GM21360 (cell line): ENCODE data around the gene LANCL2.

Experiments
- ATAC-seq: cut with Tn5 transposase; IDR thresholded peaks from one replicate; pipeline ENCODE4 v1.9.1; 2021; ENCODE audit warnings: mild to moderate bottlenecking, moderate library complexity; ENCODE audit not compliant: unreplicated experiment

LANCL2 gene

DNA sequence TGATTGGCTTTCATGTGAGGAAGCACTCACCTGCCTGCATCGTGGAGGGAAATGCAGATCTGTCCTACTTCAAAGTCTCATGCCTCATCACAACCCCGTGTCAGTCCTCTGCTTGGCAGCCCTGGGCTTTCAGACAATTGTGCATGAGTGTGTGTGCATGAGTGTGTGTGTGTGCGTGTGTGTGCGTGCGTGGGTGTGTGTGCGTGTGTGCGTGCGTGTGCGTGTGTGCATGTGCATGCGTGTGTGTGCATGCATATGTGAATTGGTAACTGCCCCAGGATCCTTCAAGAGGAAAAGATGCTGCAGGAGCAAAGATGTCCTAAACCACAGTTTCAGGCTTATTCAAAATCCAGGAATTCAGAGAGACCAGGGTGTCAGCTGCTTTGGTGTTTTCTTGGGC lies 71.3 kb downstream of the LANCL2 start:
- ATAC-seq = no peak

DNA sequence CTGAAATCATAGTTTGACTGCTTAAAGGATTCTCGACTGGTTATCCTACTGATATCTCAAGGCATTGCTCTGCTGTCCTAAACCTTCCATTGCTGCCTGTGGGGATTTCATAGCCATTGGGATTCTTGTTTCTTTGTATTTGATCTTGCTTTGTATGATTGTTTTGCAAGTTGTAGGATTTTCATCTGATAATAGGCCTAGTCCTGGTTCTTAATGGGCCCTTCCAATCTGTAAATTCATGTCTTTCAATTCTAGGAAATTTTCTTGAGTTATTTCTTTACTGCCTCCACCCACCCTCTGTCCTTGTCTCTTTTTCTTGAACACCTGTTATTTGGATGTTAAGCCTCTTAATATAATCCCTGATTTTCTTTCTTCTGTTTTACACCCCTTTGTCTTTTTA lies 72.2 kb downstream of the LANCL2 start:
- ATAC-seq = no peak

DNA sequence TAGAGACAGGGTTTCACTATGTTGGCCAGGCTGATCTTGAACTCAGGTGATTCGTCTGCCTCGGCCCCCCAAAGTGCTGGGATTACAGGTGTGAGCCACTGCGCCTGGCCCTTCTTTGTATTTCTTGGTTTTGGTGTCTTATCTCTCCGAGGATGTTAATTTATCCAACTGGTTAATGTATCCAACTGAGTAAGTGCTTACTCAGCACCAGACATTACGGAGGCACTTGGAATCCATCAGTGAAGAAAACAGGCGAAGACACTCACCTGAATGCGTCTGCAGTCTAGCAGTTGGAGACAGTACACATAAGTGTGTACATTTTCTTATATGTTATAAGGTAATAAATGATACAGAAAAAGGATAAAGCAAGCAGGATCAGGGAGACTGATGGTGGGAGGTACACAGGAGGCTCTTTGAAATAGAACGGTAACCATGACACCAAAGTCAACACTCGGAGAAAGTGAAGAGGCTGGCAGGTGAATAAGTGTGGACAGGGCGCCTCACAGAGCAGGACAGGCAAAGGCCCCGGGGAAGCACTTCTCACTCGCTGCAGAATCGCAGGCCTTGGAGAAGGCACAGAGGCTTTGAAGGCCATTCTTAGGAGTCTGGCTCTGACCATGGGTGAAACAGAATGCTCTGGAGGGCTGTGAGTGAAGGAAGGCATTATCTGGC lies 73.1 kb downstream of the LANCL2 start:
- no peak for ATAC-seq

DNA sequence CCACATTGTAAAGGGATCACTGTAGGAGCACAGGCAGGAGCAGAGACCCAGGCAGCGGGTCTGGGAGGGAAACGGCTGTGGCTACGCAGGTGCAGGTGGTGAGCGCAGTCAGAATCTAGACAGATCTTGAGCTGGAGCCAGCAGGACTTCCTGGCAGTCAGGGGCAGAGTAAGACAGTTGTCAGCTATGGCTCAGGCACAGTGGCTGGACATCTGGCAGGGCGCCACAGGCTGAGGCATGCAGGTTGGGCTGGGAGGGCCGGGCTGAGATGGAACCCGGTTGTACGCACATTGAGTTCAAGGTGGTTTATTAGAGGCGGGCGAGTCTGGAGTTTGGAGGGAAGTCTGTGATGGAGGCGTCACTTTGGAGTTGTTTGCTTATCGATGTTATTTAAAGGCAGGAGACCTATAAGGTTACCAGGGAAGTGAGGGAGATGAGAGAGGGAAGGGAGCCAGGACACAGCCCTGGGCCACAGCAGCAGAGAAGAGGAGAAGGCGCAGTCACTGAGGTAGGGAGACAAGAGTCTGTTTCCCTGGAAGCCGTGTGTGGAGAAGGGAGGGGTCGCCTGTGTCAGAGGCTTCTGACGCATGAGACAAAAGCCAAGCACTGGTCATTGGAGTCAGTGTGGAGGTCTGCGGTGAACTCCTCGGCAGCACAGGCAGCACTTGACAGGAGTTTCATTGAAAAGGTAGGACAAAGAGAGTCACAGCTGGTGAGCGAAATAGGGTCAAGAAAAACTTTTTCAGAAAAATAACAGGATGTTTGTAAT lies 73.8 kb downstream of the LANCL2 start:
- ATAC-seq = no peak

- ATAC-seq = no peak
These were observed 74.5 kb downstream of the LANCL2 start for GRCh38 chr7:55439627-55440026.

DNA sequence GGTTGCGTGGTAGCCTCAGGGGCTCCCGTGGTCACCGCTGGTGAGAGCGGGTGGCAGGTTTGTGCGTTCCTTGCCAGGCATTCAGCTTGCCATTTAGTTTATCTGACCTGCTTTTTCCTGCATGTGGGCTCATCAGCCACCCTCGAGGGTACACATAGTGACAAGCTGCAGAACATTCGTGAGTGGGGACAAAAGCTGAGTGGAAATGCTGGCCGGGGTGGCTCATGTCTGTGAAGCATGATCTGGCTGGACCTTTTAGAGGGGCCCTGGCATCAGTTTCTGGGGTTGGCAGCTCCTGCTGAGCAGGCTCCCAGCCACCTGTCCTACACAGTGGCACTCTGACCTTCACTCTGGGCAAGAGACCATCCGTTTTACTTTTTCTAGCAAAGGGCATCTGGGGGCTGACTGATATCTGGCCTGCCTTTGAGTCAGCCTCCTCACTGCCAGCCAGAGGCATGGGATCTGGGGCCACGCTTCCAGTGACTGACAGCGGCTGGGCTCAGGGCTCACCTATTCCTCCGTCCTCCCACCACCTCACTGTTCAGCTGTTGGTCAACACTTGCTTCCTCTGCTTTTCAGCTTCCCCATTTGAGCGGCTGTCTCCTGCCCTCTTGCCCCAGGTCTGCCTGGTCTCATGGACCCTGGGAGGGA lies 75.0 kb downstream of the LANCL2 start:
- no peak for ATAC-seq

DNA sequence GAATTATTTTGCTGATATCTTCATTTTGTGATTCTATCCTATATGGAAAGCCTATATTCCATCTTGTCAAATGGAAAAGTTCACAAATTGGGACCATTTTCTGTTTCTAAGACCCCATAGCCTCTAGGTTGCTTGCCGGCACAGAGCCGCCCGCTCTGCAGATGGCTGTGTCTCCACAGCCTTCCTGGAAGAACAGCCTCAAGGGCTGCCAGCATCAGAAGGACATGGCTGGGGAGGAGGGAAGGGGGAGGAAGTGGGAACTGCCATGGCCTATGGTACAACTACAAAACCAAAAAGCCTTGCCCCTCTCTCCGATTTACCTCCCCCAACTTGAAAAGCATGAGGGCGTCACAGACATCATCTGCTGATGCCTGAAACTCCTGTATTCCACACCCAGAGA lies 75.9 kb downstream of the LANCL2 start:
- no peak for ATAC-seq

DNA sequence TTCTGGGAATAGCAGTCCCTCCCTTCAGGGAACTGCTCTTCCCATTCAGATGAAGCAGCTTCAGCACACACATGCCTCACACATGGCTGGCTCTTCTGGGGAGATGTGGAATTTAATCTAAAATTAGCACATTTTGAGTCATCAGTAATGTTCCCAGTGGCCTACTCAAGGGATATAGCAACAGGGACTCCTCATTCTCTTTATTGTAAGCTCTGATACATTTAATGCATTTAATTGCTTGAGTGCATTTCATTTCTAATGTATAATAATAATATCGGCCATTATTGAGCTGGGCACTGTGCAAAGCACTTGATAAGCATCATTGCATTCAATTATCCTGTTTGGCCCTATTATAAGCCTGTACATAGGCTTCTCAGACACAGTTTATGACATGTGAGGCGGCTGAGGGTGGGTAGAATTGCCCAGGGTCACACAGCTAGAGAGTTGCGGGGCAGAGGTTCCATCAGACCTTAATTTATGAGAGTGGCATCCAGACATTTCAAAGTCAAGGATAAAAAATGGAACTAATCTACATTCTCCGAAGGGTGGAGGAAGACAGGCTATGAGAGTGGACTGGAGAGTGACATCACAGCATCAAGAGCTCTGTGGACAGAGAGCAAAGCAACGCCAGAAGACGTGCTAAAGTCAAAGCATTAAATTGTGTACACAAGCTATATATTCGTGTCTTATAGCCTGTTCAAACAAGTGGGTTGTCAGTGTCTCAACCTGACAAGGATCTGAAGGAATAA lies 76.8 kb downstream of the LANCL2 start:
- ATAC-seq = no peak

DNA sequence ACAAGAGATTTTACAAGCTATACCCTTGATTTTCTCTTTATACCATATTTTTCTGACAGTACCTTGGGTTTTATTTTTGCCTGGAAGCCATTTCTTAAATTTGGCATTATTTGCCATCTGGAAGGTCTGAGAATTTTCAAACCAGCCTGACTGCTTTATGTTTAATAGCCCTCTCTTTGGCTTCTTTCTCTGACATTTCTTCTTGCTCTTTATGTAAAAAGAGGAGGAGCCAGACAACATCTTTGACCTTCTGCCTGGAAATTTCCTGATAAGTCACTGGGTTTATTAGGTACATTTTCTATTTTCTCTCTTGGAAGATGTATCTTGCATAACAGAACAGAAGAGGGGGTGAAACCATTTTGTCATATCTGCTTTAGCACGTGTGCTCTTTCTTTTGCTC lies 79.6 kb downstream of the LANCL2 start:
- ATAC-seq = no peak

GRCh38 chr7:55448526-55448925 lies 83.4 kb downstream of the LANCL2 start:
- no peak for ATAC-seq

GRCh38 chr7:55449205-55449991 lies 84.3 kb downstream of the LANCL2 start:
- ATAC-seq = no peak

GRCh38 chr7:55449992-55450535 lies 84.9 kb downstream of the LANCL2 start:
- no peak for ATAC-seq

- ATAC-seq = no peak
These were observed 87.8 kb downstream of the LANCL2 start for GRCh38 chr7:55452971-55453370.

DNA sequence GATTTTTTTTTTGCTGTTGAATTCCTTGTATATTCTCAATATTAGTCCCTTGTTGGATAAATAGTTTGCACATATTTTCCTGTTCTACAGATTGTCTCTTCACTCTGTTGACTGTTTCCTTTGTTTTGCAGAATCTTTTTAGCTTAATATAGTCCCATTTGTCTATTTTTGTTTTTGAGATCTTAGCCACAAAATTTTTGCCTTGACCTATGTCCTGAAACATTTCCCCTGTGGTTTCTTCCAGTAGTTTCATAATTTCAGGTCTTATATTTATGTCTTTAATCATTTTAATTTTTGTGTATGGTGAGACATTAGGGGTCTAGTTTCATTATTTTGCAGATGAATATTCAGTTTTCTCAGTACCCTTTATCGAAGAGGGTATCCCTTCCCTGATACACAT lies 92.7 kb downstream of the LANCL2 start:
- no peak for ATAC-seq

GRCh38 chr7:55458351-55458750 lies 93.2 kb downstream of the LANCL2 start:
- no peak for ATAC-seq

DNA sequence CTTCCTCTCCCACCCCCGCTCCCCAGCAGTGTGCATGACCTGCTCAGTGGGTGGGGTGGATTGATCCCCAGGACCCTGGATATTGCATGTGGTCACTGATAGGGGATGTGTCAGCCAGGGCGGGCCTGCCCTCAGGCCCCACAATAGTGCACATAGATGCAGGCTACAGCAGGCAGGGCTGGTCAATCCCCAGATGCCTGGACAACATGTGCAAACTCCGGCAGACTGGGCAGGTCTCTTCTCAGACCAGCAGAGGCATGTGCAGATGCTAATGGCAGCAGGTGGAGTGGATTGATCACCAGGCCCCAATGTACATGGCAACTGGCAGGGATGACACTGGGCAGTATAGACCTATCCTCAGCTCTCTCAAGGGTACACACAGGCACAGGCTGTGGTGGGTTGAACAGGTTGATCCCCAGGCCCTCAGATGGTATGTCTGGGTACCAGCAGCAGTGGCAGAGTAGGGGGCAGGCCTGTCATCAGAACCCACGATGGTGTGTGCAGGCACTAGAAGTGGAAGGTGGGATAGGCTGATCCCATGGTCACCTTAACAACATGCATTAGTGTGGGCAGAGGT lies 98.6 kb downstream of the LANCL2 start:
- ATAC-seq = no peak

DNA sequence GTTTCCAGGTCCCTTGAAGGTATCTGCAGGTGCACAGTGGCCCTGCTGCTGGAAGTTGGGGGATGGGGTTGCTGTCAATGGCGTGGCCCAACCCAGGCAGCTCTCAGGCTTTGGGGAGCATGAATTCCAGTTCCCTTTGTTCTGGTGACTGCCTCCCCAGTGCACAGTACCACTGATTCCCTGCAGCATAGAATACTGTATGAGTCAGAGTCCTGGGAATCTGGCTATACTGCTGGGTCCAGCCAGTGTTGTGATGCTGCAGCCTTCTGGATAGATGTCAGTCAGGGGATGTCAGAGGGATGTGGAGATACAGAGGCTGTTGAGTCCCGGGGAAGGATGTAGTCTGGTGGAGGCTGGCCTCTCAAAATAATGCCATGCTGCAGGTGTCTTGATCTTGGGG lies 99.3 kb downstream of the LANCL2 start:
- no peak for ATAC-seq

GRCh38 chr7:55465691-55466090 lies 100.6 kb downstream of the LANCL2 start:
- no peak for ATAC-seq

DNA sequence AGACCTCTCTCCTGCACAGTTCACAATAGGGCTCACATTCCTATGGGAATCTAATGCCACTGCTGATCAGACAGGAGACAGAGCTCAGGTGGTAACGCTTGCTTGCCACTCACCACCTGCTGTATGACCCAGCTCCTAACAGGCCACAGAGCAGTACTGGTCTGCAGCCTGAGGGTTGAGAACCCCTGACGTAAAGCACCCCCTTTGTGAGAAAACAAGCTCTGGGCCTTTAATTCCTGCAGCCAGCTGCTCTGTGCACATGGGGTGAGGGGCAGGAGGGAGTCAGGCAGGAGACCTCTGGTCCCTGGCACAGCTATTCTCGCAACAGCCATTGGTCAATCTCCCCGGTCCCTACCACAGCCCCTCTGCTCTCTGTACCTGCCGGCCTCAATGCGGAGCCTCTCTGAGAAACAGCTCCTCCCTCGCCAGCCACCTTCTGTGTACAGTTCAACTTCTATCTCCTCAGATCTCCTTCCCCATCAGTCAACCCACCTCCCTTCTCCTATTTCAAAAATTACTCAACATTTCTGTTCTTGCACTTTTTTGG lies 102.0 kb downstream of the LANCL2 start:
- ATAC-seq = no peak

DNA sequence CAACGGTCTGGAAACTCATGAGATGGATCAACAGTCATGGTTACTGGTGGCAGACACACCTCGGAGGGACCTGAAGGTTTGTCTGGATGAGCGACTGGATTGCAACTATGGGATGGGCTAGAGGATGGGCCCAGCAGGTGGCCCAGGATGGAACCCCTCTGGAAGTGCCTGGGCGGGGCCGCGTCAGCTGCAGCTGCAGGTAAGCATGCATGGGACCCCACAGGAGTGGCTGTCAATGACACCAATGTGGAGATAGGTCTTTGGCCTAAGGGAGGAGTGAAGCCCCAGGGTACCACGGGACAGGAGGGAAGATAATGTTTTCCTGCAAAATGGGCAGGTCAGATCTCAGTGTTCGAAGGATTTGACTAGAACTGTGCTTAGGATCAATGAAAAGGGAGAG lies 103.4 kb downstream of the LANCL2 start:
- ATAC-seq = no peak
